B cell (primary cell): ENCODE data around the gene ZNF710. TPM values are rescaled to one million over a fixed set of nuclear protein-coding genes. Genes with fewer than 3 reads are reported as not detected.

ENCODE experiments used
- ATAC-seq: fragments of 200-7000 bp; cut with Tn5 transposase; one replicate; pipeline ENCODE4 v1.10.0; 2021; ENCODE audit warnings: low read depth, mild to moderate bottlenecking, moderate number of reproducible peaks, moderate library complexity
- CTCF ChIA-PET: fragments of 350-600 bp; sonication (Branson Sonifier 250); formaldehyde crosslinking; loops from one replicate; lab custom pipeline; 2021; ENCODE audit warnings: antibody characterized with exemption, inconsistent platforms; lab: Charles Lee
- POLR2A ChIA-PET: fragments of 350-600 bp; sonication (Branson Sonifier 250); formaldehyde crosslinking; loops from one replicate; lab custom pipeline; 2021; ENCODE audit warnings: antibody characterized with exemption; lab: Charles Lee
- DNase-seq: peaks from one replicate; pipeline ENCODE4 v3.0.0; 2013
- H2AFZ ChIP-seq: 2 replicates; pipeline ENCODE4 v1.6.1; 2012; ENCODE audit warnings: mild to moderate bottlenecking, low read depth, low read length; ENCODE audit not compliant: insufficient read depth, poor library complexity, severe bottlenecking
- H3K27ac ChIP-seq, 2 donors: 1 replicate in 1 of 2; 2 replicates in 1 of 2; pipeline ENCODE4 v1.5.1; 2012 to 2013; ENCODE audit warnings: low read length in 2 of 2, mild to moderate bottlenecking in 2 of 2, moderate library complexity in 1 of 2
- H3K27me3 ChIP-seq, 4 experiments: fragments of 200-600 bp in 1 of 4; sonication (generic) in 1 of 4; replicated peaks in 1 of 4; 1 replicate in 2 of 4; 2 replicates in 2 of 4; pipeline versions ENCODE4 v1.6.1 to v1.7.0; 2013 to 2016; ENCODE audit warnings: low read length in 3 of 4, mild to moderate bottlenecking in 2 of 4, mixed read lengths in 1 of 4, moderate library complexity in 1 of 4; ENCODE audit not compliant: insufficient read depth in 4 of 4, control insufficient read depth in 3 of 4; ENCODE audit errors: control extremely low read depth in 1 of 4
- H3K36me3 ChIP-seq, 2 experiments: replicated peaks in 1 of 2; 1 replicate in 1 of 2; 2 replicates in 1 of 2; pipeline versions ENCODE4 v1.6.1 to v1.7.1; 2013; ENCODE audit warnings: low read length in 1 of 2; ENCODE audit not compliant: insufficient read depth in 2 of 2, control insufficient read depth in 1 of 2; ENCODE audit errors: control extremely low read depth in 1 of 2, extremely low read depth in 1 of 2
- H3K4me1 ChIP-seq, 2 donors: fragments of 200-600 bp in 1 of 2; sonication (generic) in 1 of 2; 1 replicate in 1 of 2; 2 replicates in 1 of 2; pipeline versions ENCODE4 v1.5.1 to v1.6.1; 2013 to 2017; ENCODE audit warnings: low read length in 2 of 2; ENCODE audit not compliant: control insufficient read depth in 2 of 2, insufficient read depth in 2 of 2
- H3K4me2 ChIP-seq: replicated peaks from 2 replicates; pipeline ENCODE3; 2012; ENCODE audit warnings: mild to moderate bottlenecking, low read depth, low read length; ENCODE audit not compliant: poor library complexity, severe bottlenecking
- H3K4me3 ChIP-seq, 5 experiments: fragments of 200-600 bp in 1 of 5; sonication (generic) in 1 of 5; 1 replicate in 3 of 5; 2 replicates in 2 of 5; pipeline versions ENCODE4 v1.5.1 to v1.7.0; 2011 to 2016; ENCODE audit warnings: low read length in 4 of 5, mild to moderate bottlenecking in 4 of 5, low read depth in 2 of 5, control low read depth in 1 of 5, moderate library complexity in 1 of 5; ENCODE audit not compliant: insufficient read depth in 1 of 5; ENCODE audit errors: control extremely low read depth in 1 of 5, extremely low read depth in 1 of 5
- H3K79me2 ChIP-seq: fragments of 200-600 bp; sonication (generic); one replicate; pipeline ENCODE4 v1.6.0; 2016; ENCODE audit warnings: low read length; ENCODE audit not compliant: control insufficient read depth, insufficient read depth
- H3K9ac ChIP-seq: fragments of 200-600 bp; sonication (generic); 2 replicates; pipeline ENCODE4 v1.6.1; 2017; ENCODE audit warnings: mild to moderate bottlenecking, low read length, moderate library complexity
- H3K9me3 ChIP-seq, 3 donors: one replicate each; pipeline versions ENCODE4 v1.6.1 to v1.7.1; 2013; ENCODE audit warnings: low read length in 2 of 3; ENCODE audit not compliant: control insufficient read depth in 2 of 3, insufficient read depth in 1 of 3; ENCODE audit errors: control extremely low read depth in 1 of 3
- H4K20me1 ChIP-seq: 2 replicates; pipeline ENCODE4 v1.6.0; 2012; ENCODE audit warnings: mild to moderate bottlenecking, low read length; ENCODE audit not compliant: insufficient read depth, control insufficient read depth, poor library complexity, severe bottlenecking
- H3K27ac Mint-ChIP-seq: one replicate; pipeline ENCODE4 v1.8.0; 2021; ENCODE audit warnings: mixed read lengths
- H3K27me3 Mint-ChIP-seq: one replicate; pipeline ENCODE4 v1.8.0; 2021; ENCODE audit warnings: mixed read lengths
- H3K4me1 Mint-ChIP-seq: one replicate; pipeline ENCODE4 v1.8.0; 2021; ENCODE audit warnings: mixed read lengths
- H3K4me3 Mint-ChIP-seq: one replicate; pipeline ENCODE4 v1.8.0; 2021; ENCODE audit warnings: mixed read lengths
- H3K9me3 Mint-ChIP-seq: one replicate; pipeline ENCODE4 v1.8.0; 2022; ENCODE audit warnings: mixed read lengths; ENCODE audit not compliant: insufficient read depth
- CTCF ChIP-seq: fragments of 200-600 bp; IDR thresholded peaks from one replicate; pipeline ENCODE4 v1.8.0; 2022; ENCODE audit warnings: antibody characterized with exemption, mild to moderate bottlenecking
- EZH2 ChIP-seq: IDR thresholded peaks from 2 replicates; pipeline ENCODE4 v1.6.1; 2012; ENCODE audit warnings: borderline replicate concordance, low read depth, mild to moderate bottlenecking, moderate library complexity, low read length; ENCODE audit not compliant: insufficient read depth, poor library complexity, severe bottlenecking
- WGBS: methylation state at CpG from one replicate; pipeline ENCODE4 v1.1.5; 2013; ENCODE audit warnings: missing lambda C conversion rate; ENCODE audit not compliant: insufficient coverage; 5-methylcytosine and 5-hydroxymethylcytosine counted together
- intact Hi-C: fragments of 100-400 bp; cut with micrococcal nuclease; formaldehyde crosslinking; loops from one replicate; pipeline ENCODE4 v1.10.0; 2022
- polyA plus RNA-seq: library from polyadenylated mRNA; depleted of rRNA; stranded (reverse); fragments of >200 nt; gene quantifications from 2 replicates; pipeline ENCODE4 v1.2.3, GENCODE V29; 2012
- total RNA-seq, 2 donors: library from RNA; stranded (reverse); fragments of 120-200 nt in 1 of 2; gene quantifications; 1 replicate in 1 of 2; 2 replicates in 1 of 2; pipeline versions ENCODE4 v1.2.3 to v1.2.4, GENCODE V29; 2013 to 2022

ZNF710 gene
- total and polyA plus RNA-seq, 2 donors (not counting 1 experiment from before 2014, with no cell fraction given), result 8.7 to 38.7 TPM

DNA sequence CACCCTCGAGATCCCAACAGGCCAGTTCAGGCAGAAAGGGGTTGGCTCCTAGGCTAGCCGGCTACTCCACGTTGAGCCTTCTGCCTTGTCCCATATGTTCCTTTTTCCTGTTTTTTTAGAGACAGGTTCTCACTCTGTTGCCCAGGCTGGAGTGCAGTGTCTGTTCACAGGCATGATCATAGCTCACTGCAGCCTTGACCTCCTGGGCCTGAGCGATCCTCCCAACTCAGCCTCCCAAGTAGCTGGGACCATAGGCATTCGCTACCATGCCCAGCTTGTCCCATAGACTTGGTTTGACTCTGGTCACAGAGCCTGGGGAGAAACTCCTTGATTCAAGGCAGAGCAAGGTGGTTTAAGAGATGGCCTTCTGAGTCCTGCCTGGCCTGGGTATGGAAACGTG lies 32.3 kb downstream of the ZNF710 start:
- Mint-ChIP-seq H3K4me1 (peaks cover 63% of the 10 kb centered on the region), H3K9me3 (no peaks in the 10 kb centered on the region), H3K27me3 (no peaks in the 10 kb centered on the region), H3K4me3 (no peak overlapping the region), H3K27ac (peak overlapping the region; percentile 47)
- Histone ChIP-seq H3K27ac (no peak overlapping the region), H3K4me1 (peaks cover 44 to 56% of the 10 kb centered on the region in 2 donors), H3K27me3 (no peaks in the 10 kb centered on the region), H2AFZ (no peak overlapping the region), H3K4me3 (no peak overlapping the region), H3K79me2 (peaks cover 68% of the 10 kb centered on the region), H3K4me2 (no peak overlapping the region), H4K20me1 (peaks cover 11% of the 10 kb centered on the region), H3K9me3 (no peaks in the 10 kb centered on the region), H3K9ac (no peak overlapping the region), H3K36me3 (no peaks in the 10 kb centered on the region)
- ATAC-seq (no peak), DNase-seq (no peak)
- intact Hi-C loops, result no loop called here
- ChIA-PET POLR2A (interaction anchor here (1.4 to 1.7 kb wide), 2 partner anchors 14 to 16 kb away, joined by 3 to 5 read pairs; no protein-coding TSS in a partner anchor), CTCF (interaction anchor here (1.1 to 1.7 kb wide), 4 partner anchors 12 to 38 kb away, joined by 3 to 7 read pairs (median 4); no protein-coding TSS in a partner anchor)
- TF ChIP-seq CTCF (no peak), EZH2 (no peak)
- 98% methylated on average over 6 of the region's 6 CpGs for WGBS

GRCh38 chr15:90035095-90035839 lies 34.1 kb downstream of the ZNF710 start:
- Histone ChIP-seq H3K27me3 (no peaks in the 10 kb centered on the region), H4K20me1 (peaks cover 11% of the 10 kb centered on the region), H3K36me3 (no peaks in the 10 kb centered on the region), H3K4me1 (peaks cover 46 to 59% of the 10 kb centered on the region in 2 donors), H3K4me2 (peak overlapping the region; percentile 56), H3K4me3 (no peak overlapping the region), H3K79me2 (peaks cover 72% of the 10 kb centered on the region), H3K27ac (no peak overlapping the region), H3K9ac (no peak overlapping the region), H3K9me3 (no peaks in the 10 kb centered on the region), H2AFZ (no peak overlapping the region)
- no peak for DNase-seq
- intact Hi-C loops, result loop anchor here (5.0 kb wide), 1 partner anchor 33 kb away; the partner anchor contains the start of gene ZNF710
- H3K4me1 Mint-ChIP-seq, result peaks cover 79% of the 10 kb centered on the region
- H3K9me3 Mint-ChIP-seq, result no peaks in the 10 kb centered on the region
- peak overlapping the region; percentile 23 for H3K4me3 Mint-ChIP-seq
- no peaks in the 10 kb centered on the region for H3K27me3 Mint-ChIP-seq
- WGBS, result 87% methylated on average over 19 of the region's 19 CpGs
- no peak for TF ChIP-seq CTCF
- TF ChIP-seq EZH2, result no peak
- H3K27ac Mint-ChIP-seq, result peak overlapping the region; percentile 61
- POLR2A ChIA-PET, result interaction anchor here (0.8 to 1.3 kb wide), 2 partner anchors 10 to 25 kb away, joined by 3 to 6 read pairs; no protein-coding TSS in a partner anchor
- ATAC-seq, result no peak
- CTCF ChIA-PET, result interaction anchor here (0.7 kb wide), 1 partner anchor 51 kb away, joined by 3 read pairs; no protein-coding TSS in a partner anchor
